GM12878 (cell line): Measurements from ENCODE around the gene MAST4. TPM values are rescaled to one million over a fixed set of nuclear protein-coding genes. Genes with fewer than 3 reads are reported as not detected.

Source experiments
- ATAC-seq: fragments of 200-7000 bp; cut with Tn5 transposase; 3 replicates; pipeline ENCODE4 v1.9.1; 2020; ENCODE audit warnings: mild to moderate bottlenecking, moderate library complexity
- BruUV-seq: library from RNA; stranded (reverse); fragments of 400-500 nt; replicated peaks from 2 replicates; lab custom pipeline; 2021; lab: Mats Ljungman, UMichigan
- CTCF ChIA-PET: fragments of 300-600 bp; sonication (Branson Sonifier 250); formaldehyde crosslinking; extraction: SDS; loops from one replicate; lab custom pipeline; 2021; ENCODE audit warnings: inconsistent platforms; lab: Yijun Ruan, JAX
- POLR2A ChIA-PET: fragments of 350-600 bp; formaldehyde crosslinking; extraction: SDS; loops from one replicate; lab custom pipeline; 2021; ENCODE audit warnings: inconsistent platforms; lab: Charles Lee
- RAD21 ChIA-PET: fragments of 300-600 bp; sonication (Branson Sonifier 250); formaldehyde crosslinking; loops from one replicate; lab custom pipeline; 2023; ENCODE audit warnings: antibody characterized with exemption; ENCODE audit not compliant: unreplicated experiment; lab: Charles Lee
- SMC1A ChIA-PET: fragments of 300-600 bp; sonication (Branson Sonifier 250); formaldehyde crosslinking; loops from one replicate; lab custom pipeline; 2023; ENCODE audit not compliant: unreplicated experiment, uncharacterized antibody; lab: Charles Lee
- DNase-seq: peaks from one replicate; pipeline ENCODE4 v3.0.0-alpha.2; 2011; ENCODE audit warnings: low read depth, low spot score
- FAIRE-seq: peaks from 3 replicates; lab custom pipeline; 2011; peaks lifted over from hg19 to GRCh38; lab: Jason Lieb, UNC
- H2AFZ ChIP-seq: 2 replicates; pipeline ENCODE4 v1.6.0; 2011; ENCODE audit warnings: low read depth, low read length, control low read depth; ENCODE audit not compliant: control insufficient read depth
- H3K27ac ChIP-seq: 2 replicates; pipeline ENCODE4 v1.5.1; 2011; ENCODE audit warnings: control low read depth; ENCODE audit not compliant: control insufficient read depth, insufficient read depth
- H3K27me3 ChIP-seq, 2 experiments: replicated peaks in 1 of 2; 2 replicates each; pipeline versions ENCODE4 v1.6.0 to v1.6.1; 2011; ENCODE audit warnings: low read length in 1 of 2; ENCODE audit not compliant: control insufficient read depth in 2 of 2, insufficient read depth in 2 of 2
- H3K36me3 ChIP-seq, 2 experiments: 2 replicates each; pipeline ENCODE4 v1.5.1; 2011; ENCODE audit warnings: low read length in 1 of 2; ENCODE audit not compliant: control insufficient read depth in 2 of 2, insufficient read depth in 2 of 2
- H3K4me1 ChIP-seq: 2 replicates; pipeline ENCODE4 v1.6.1; 2011; ENCODE audit warnings: mild to moderate bottlenecking, low read length, moderate library complexity, mixed read lengths; ENCODE audit not compliant: control insufficient read depth, insufficient read depth
- H3K4me2 ChIP-seq: 2 replicates; pipeline ENCODE4 v1.6.0; 2011; ENCODE audit warnings: control low read depth; ENCODE audit not compliant: control insufficient read depth, insufficient read depth
- H3K4me3 ChIP-seq: fragments of 200-600 bp; sonication (generic); 2 replicates; pipeline ENCODE4 v1.5.1; 2016
- H3K79me2 ChIP-seq: 2 replicates; pipeline ENCODE4 v1.6.0; 2011; ENCODE audit warnings: low read length; ENCODE audit not compliant: control insufficient read depth, insufficient read depth
- H3K9ac ChIP-seq: 2 replicates; pipeline ENCODE4 v1.8.0; 2011; ENCODE audit warnings: low read length, control low read depth, mixed read lengths; ENCODE audit not compliant: control insufficient read depth, insufficient read depth
- H3K9me3 ChIP-seq: replicated peaks from 3 replicates; pipeline ENCODE4 v1.5.1; 2011; ENCODE audit warnings: mild to moderate bottlenecking, low read length; ENCODE audit not compliant: control insufficient read depth, insufficient read depth
- H4K20me1 ChIP-seq: 2 replicates; pipeline ENCODE4 v1.6.0; 2011; ENCODE audit not compliant: control insufficient read depth, insufficient read depth
- BHLHE40 ChIP-seq, 2 experiments: fragments of 450-650 bp in 1 of 2; IDR thresholded peaks; 2 replicates each; pipeline ENCODE4 v1.6.1; 2011 to 2017; ENCODE audit warnings: low read depth in 2 of 2, borderline replicate concordance in 1 of 2, improper control_type of control experiment in 1 of 2, low read length in 1 of 2, mild to moderate bottlenecking in 1 of 2
- KDM1A ChIP-seq: fragments of 200-600 bp; sonication (generic); IDR thresholded peaks from 2 replicates; pipeline ENCODE4 v1.6.1; 2016; ENCODE audit warnings: borderline replicate concordance
- MEF2A ChIP-seq: IDR thresholded peaks from 2 replicates; pipeline ENCODE4 v1.6.1; 2011; ENCODE audit warnings: low read depth, mild to moderate bottlenecking, low read length, moderate library complexity; ENCODE audit not compliant: insufficient read depth
- SPI1 ChIP-seq: IDR thresholded peaks from 2 replicates; pipeline ENCODE4 v1.6.1; 2011; ENCODE audit warnings: low read depth, mild to moderate bottlenecking, low read length, moderate library complexity, borderline replicate concordance; ENCODE audit not compliant: insufficient read depth
- ZBTB11 ChIP-seq: fragments of 450-650 bp; formaldehyde crosslinking; IDR thresholded peaks from 2 replicates; pipeline ENCODE4 v1.5.0; 2022; ENCODE audit warnings: mild to moderate bottlenecking, missing genetic modification characterization
- WGBS: methylation state at CpG from one replicate; pipeline ENCODE4 v1.1.6; 2016; ENCODE audit warnings: low lambda C conversion rate; ENCODE audit not compliant: insufficient replicate concordance, insufficient coverage; ENCODE audit errors: missing lambda C conversion rate; 5-methylcytosine and 5-hydroxymethylcytosine counted together
- in situ Hi-C: fragments of 300-500 bp; cut with MboI; formaldehyde crosslinking; loops from 9 replicates; pipeline ENCODE4 v1.14.3; 2018; ENCODE audit warnings: mixed read lengths
- intact Hi-C: fragments of 100-400 bp; cut with micrococcal nuclease; formaldehyde crosslinking; loops from one replicate; pipeline ENCODE4 v1.14.2; 2022; ENCODE audit not compliant: unreplicated experiment
- polyA plus RNA-seq, 11 experiments: library from polyadenylated mRNA; depleted of rRNA in 4 of 11; unstranded in 6 of 11; stranded (reverse) in 5 of 11; fragments of >200 nt; fragmentation: Nextera tagmentation in 4 of 11; fragmentation: Illumina TruSeq in 1 of 11; extraction: Ambion mirVana in 4 of 11; extraction: Trizol in 1 of 11; gene quantifications; 1 replicate in 1 of 11; 2 replicates in 10 of 11; pipeline versions ENCODE4 v1.2.1 to v1.2.3, GENCODE V29; 2011 to 2016; ENCODE audit warnings: inconsistent platforms in 2 of 11, missing spikeins in 2 of 11, low read depth in 1 of 11
- total RNA-seq, 4 experiments: library from RNA; depleted of rRNA in 3 of 4; stranded (reverse); fragments of >200 nt in 3 of 4; fragmentation: Illumina TruSeq in 1 of 4; extraction: Trizol in 1 of 4; gene quantifications; 2 replicates each; pipeline versions ENCODE4 v1.2.1 to v1.2.3, GENCODE V29; 2013 to 2021

Gene MAST4
- total and polyA plus RNA-seq, 10 of the 15 experiments (the other 5 are each of a cell fraction or from before 2014, with no cell fraction given): 0.02 to 1.6 (median 0.29) TPM; not detected in 1

- RAD21 ChIA-PET: no interaction called here
- H3K4me2 ChIP-seq: no peak overlapping the region
- H3K27me3 ChIP-seq: peaks cover 0 to 2% of the 10 kb centered on the region in 2 experiments; a peak in 1 of 4 replicates
- no peak overlapping the region for H3K9ac ChIP-seq
- H3K79me2 ChIP-seq: no peaks in the 10 kb centered on the region
- SMC1A ChIA-PET: no interaction called here
- intact Hi-C loops (no loop called here), in situ Hi-C loops (no loop called here)
- no peak for FAIRE-seq
- CTCF ChIA-PET: no interaction called here
- no peak overlapping the region for H3K27ac ChIP-seq
- H2AFZ ChIP-seq: no peak overlapping the region
- H3K4me3 ChIP-seq: no peak overlapping the region
- no peaks in the 10 kb centered on the region for H3K9me3 ChIP-seq
- no TSS peak for BruUV-seq
- no peaks in the 10 kb centered on the region for H3K4me1 ChIP-seq
- TF ChIP-seq MEF2A: no peak
- no peak for TF ChIP-seq BHLHE40 (IDR thresholded peaks at IDR 0.05; ENCODE audit: borderline replicate concordance in 1 of 2, low read depth in 2 of 2, low read length in 1 of 2)
- TF ChIP-seq SPI1: 0 out of 2 replicates have a peak, but pooled peaks have one; percentile 6
- no peak for TF ChIP-seq KDM1A
- no peak for TF ChIP-seq ZBTB11
- WGBS: 18% methylated on average over 2 of the region's 2 CpGs
- H3K36me3 ChIP-seq: no peaks in the 10 kb centered on the region
- no peak for DNase-seq
- no peaks in the 10 kb centered on the region for H4K20me1 ChIP-seq
- POLR2A ChIA-PET: no interaction called here
- no peak for ATAC-seq
Observed at GRCh38 chr5:67081261-67081660, 485.1 kb downstream of the MAST4 start.
